Liver (tissue), 9 donors: ENCODE data around the gene HGF. TPM values are rescaled to one million over a fixed set of nuclear protein-coding genes. Genes with fewer than 3 reads are reported as not detected.

ENCODE experiments used
- DNase-seq: peaks from one replicate; pipeline ENCODE4 v3.0.0-alpha.2; 2017; ENCODE audit warnings: low spot score
- H3K27ac ChIP-seq, 2 donors: one replicate each; pipeline ENCODE4 v1.7.0; 2013; ENCODE audit warnings: inconsistent platforms in 2 of 2, low read length in 2 of 2, control low read depth in 1 of 2, low read depth in 1 of 2, mild to moderate bottlenecking in 1 of 2
- H3K27me3 ChIP-seq, 4 donors: one replicate each; pipeline versions ENCODE4 v1.6.1 to v1.7.0; 2013; ENCODE audit warnings: low read length in 3 of 4, inconsistent platforms in 1 of 4, mild to moderate bottlenecking in 1 of 4, moderate library complexity in 1 of 4; ENCODE audit not compliant: control insufficient read depth in 4 of 4, insufficient read depth in 4 of 4
- H3K36me3 ChIP-seq, 4 donors: one replicate each; pipeline versions ENCODE4 v1.6.1 to v1.7.0; 2013; ENCODE audit warnings: low read length in 3 of 4, mild to moderate bottlenecking in 3 of 4, low read depth in 1 of 4, moderate library complexity in 1 of 4; ENCODE audit not compliant: control insufficient read depth in 4 of 4, insufficient read depth in 3 of 4
- H3K4me1 ChIP-seq, 4 donors: one replicate each; pipeline versions ENCODE4 v1.6.1 to v1.7.0; 2013; ENCODE audit warnings: low read length in 3 of 4, mild to moderate bottlenecking in 3 of 4, moderate library complexity in 1 of 4; ENCODE audit not compliant: control insufficient read depth in 4 of 4, insufficient read depth in 4 of 4
- H3K4me3 ChIP-seq, 3 donors: one replicate each; pipeline versions ENCODE4 v1.6.1 to v1.7.0; 2013; ENCODE audit warnings: low read length in 3 of 3, control low read depth in 1 of 3, low read depth in 1 of 3, mild to moderate bottlenecking in 1 of 3
- H3K9ac ChIP-seq, 2 donors: one replicate each; pipeline ENCODE4 v1.7.0; 2013; ENCODE audit warnings: low read length in 2 of 2, mild to moderate bottlenecking in 2 of 2, moderate library complexity in 2 of 2, control low read depth in 1 of 2, low read depth in 1 of 2
- H3K9me3 ChIP-seq, 4 donors: one replicate each; pipeline versions ENCODE4 v1.6.1 to v1.7.0; 2013; ENCODE audit warnings: low read length in 3 of 4; ENCODE audit not compliant: control insufficient read depth in 4 of 4
- ATF3 ChIP-seq: IDR thresholded peaks from 2 replicates; pipeline ENCODE4 v1.6.1; 2016; ENCODE audit warnings: antibody characterized with exemption
- CTCF ChIP-seq: fragments of 150-350 bp; IDR thresholded peaks from 2 replicates; pipeline ENCODE4 v1.5.1; 2017; ENCODE audit warnings: improper control_type of control experiment, low read depth, low read length; ENCODE audit not compliant: missing input control
- EGR1 ChIP-seq, 2 donors: IDR thresholded peaks; 2 replicates each; pipeline ENCODE4 v1.6.1; 2016 to 2018; ENCODE audit warnings: antibody characterized with exemption in 2 of 2, low read depth in 2 of 2
- FOXA1 ChIP-seq: IDR thresholded peaks from 2 replicates; pipeline ENCODE4 v1.6.1; 2016; ENCODE audit warnings: antibody characterized with exemption
- FOXA2 ChIP-seq: IDR thresholded peaks from 2 replicates; pipeline ENCODE4 v1.6.1; 2016; ENCODE audit warnings: antibody characterized with exemption
- GABPA ChIP-seq, 2 donors: IDR thresholded peaks in 1 of 2; conservative IDR thresholded peaks in 1 of 2; 2 replicates each; pipeline ENCODE4 v1.6.1; 2016; ENCODE audit warnings: antibody characterized with exemption in 2 of 2, mild to moderate bottlenecking in 1 of 2, moderate library complexity in 1 of 2
- HNF4A ChIP-seq, 2 donors: conservative IDR thresholded peaks; 2 replicates each; pipeline ENCODE4 v1.6.1; 2016; ENCODE audit warnings: antibody characterized with exemption in 2 of 2, mild to moderate bottlenecking in 2 of 2
- HNF4G ChIP-seq: IDR thresholded peaks from 2 replicates; pipeline ENCODE4 v1.6.1; 2016; ENCODE audit warnings: antibody characterized with exemption
- JUND ChIP-seq, 2 donors: IDR thresholded peaks; 2 replicates each; pipeline ENCODE4 v1.6.1; 2016; ENCODE audit warnings: antibody characterized with exemption in 2 of 2
- MAX ChIP-seq: IDR thresholded peaks from 2 replicates; pipeline ENCODE4 v1.6.1; 2016; ENCODE audit warnings: antibody characterized with exemption
- NR2F2 ChIP-seq: IDR thresholded peaks from 2 replicates; pipeline ENCODE4 v1.6.1; 2016; ENCODE audit warnings: antibody characterized with exemption
- RAD21 ChIP-seq, 2 donors: IDR thresholded peaks; 2 replicates each; pipeline ENCODE4 v1.6.1; 2016; ENCODE audit warnings: antibody characterized with exemption in 2 of 2, mild to moderate bottlenecking in 2 of 2
- REST ChIP-seq: IDR thresholded peaks from 2 replicates; pipeline ENCODE4 v1.6.1; 2016; ENCODE audit warnings: antibody characterized with exemption, mild to moderate bottlenecking
- RXRA ChIP-seq, 2 donors: IDR thresholded peaks; 2 replicates each; pipeline ENCODE4 v1.6.1; 2017 to 2018; ENCODE audit warnings: antibody characterized with exemption in 2 of 2, mild to moderate bottlenecking in 1 of 2
- SP1 ChIP-seq: IDR thresholded peaks from 2 replicates; pipeline ENCODE4 v1.6.1; 2018; ENCODE audit warnings: antibody characterized with exemption, mild to moderate bottlenecking
- TAF1 ChIP-seq: conservative IDR thresholded peaks from 2 replicates; pipeline ENCODE4 v1.6.1; 2016; ENCODE audit warnings: antibody characterized with exemption, mild to moderate bottlenecking
- YY1 ChIP-seq: IDR thresholded peaks from 2 replicates; pipeline ENCODE4 v1.6.1; 2016; ENCODE audit warnings: antibody characterized with exemption, mild to moderate bottlenecking
- ZBTB33 ChIP-seq: IDR thresholded peaks from 2 replicates; pipeline ENCODE4 v1.6.1; 2016; ENCODE audit warnings: antibody characterized with exemption
- WGBS: extraction: QIAGEN DNeasy Blood & Tissue Kit; methylation state at CpG from one replicate; pipeline ENCODE4 v1.1.7; 2013; 5-methylcytosine and 5-hydroxymethylcytosine counted together
- polyA plus RNA-seq, 2 donors: library from polyadenylated mRNA; stranded (reverse) in 1 of 2; unstranded in 1 of 2; fragments of 200-250 nt in 1 of 2; fragments of >200 nt in 1 of 2; fragmentation: Nextera tagmentation in 1 of 2; extraction: Ambion mirVana in 1 of 2; gene quantifications; one replicate each; pipeline versions ENCODE4 v1.2.1 to v1.2.3, GENCODE V29; 2013 to 2015
- total RNA-seq, 2 donors: library from RNA; depleted of rRNA; stranded (reverse); fragments of >200 nt; gene quantifications; one replicate each; pipeline ENCODE4 v1.2.3, GENCODE V29; 2014
- donor health status: healthy.
- donor health status: healthy.
- donor health status: healthy.
- donor health status: healthy.
- donor health status: healthy.

Gene HGF
- total and polyA plus RNA-seq, 4 donors = 12.0 to 29.8 (median 15.3) TPM

GRCh38 chr7:81672872-81673271 is 97.0 kb downstream of the HGF start (continued):
- TF ChIP-seq CTCF (no peak), SP1 (no peak), JUND (IDR thresholded peaks at IDR 0.05) (no peak), EGR1 (IDR thresholded peaks at IDR 0.05; ENCODE audit: low read depth in 2 of 2) (no peak), TAF1 (no peak)

GRCh38 chr7:81669476-81670105 is 100.3 kb downstream of the HGF start:
- H3K9ac ChIP-seq = no peak overlapping the region
- H3K4me3 ChIP-seq = no peak overlapping the region
- peaks cover 0 to 2% (median 0%) of the 10 kb centered on the region in 4 donors for H3K9me3 ChIP-seq
- no peak for DNase-seq
- 78% methylated on average over 3 of the region's 3 CpGs for WGBS
- H3K27ac ChIP-seq = no peak overlapping the region
- TF ChIP-seq GABPA (IDR thresholded peaks at IDR 0.05 in 1 of 2, conservative IDR thresholded peaks at IDR 0.05 in 1 of 2) = no peak
- no peak for TF ChIP-seq MAX
- TF ChIP-seq ZBTB33 = no peak
- no peak for TF ChIP-seq FOXA1
- TF ChIP-seq NR2F2 = no peak
- TF ChIP-seq JUND (IDR thresholded peaks at IDR 0.05) = no peak
- TF ChIP-seq REST = no peak
- no peak for TF ChIP-seq YY1
- no peak for TF ChIP-seq HNF4G
- no peak for TF ChIP-seq EGR1 (IDR thresholded peaks at IDR 0.05; ENCODE audit: low read depth in 2 of 2)
- no peak for TF ChIP-seq HNF4A (conservative IDR thresholded peaks at IDR 0.05)
- no peak for TF ChIP-seq FOXA2
- no peak for TF ChIP-seq RXRA (IDR thresholded peaks at IDR 0.05)
- TF ChIP-seq RAD21 (IDR thresholded peaks at IDR 0.05) = no peak
- no peak for TF ChIP-seq ATF3
- TF ChIP-seq SP1 = no peak
- TF ChIP-seq CTCF = no peak
- TF ChIP-seq TAF1 = no peak
- H3K4me1 ChIP-seq = no peaks in the 10 kb centered on the region
- H3K27me3 ChIP-seq = peaks cover 0 to 2% (median under 1%) of the 10 kb centered on the region in 4 donors
- no peaks in the 10 kb centered on the region for H3K36me3 ChIP-seq
